ENCODE data around the gene CDH22.

CDH22 gene

DNA sequence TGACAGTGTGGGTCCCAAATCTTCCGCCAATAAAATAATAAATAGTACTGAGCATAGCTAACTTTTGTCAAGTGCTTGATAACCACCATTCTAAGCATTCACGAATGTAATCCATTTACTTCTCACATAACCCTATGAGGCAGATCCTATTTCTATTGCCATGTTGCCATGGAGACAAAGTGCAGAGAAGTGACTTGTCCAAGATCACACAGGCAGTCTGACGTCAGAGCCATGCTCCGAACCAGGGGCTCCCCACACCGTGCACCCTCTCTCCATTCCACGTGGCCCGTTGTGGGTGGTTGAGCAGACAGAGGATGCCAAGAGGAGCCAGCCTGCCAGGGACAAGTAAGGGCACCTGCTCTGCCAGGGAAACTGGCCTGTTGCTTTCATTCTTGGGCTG, 38.9 kb downstream of the CDH22 start:
- Histone ChIP-seq H3K27ac (ENCODE audit: low read length, poor library complexity, severe bottlenecking) (no peak overlapping the region), H4K91ac (ENCODE audit: low read length) (no peak overlapping the region), H2BK5ac (ENCODE audit: low read depth, low read length, poor library complexity, severe bottlenecking) (no peak overlapping the region), H3K18ac (ENCODE audit: low read depth in 1 of 2, low read length in 2 of 2) (no peak overlapping the region), H2AK5ac (ENCODE audit: low read length, severe bottlenecking) (no peak overlapping the region), H3K14ac (ENCODE audit: low read length in 2 of 2) (no peak overlapping the region), H3K9ac (ENCODE audit: low read length) (no peak overlapping the region), H3K36me3 (ENCODE audit: control insufficient read depth in 1 of 2, insufficient read depth in 2 of 2, low read depth in 1 of 2, low read length in 2 of 2) (no peaks in the 10 kb centered on the region), H3K9me3 (ENCODE audit: control insufficient read depth, low read length) (peaks cover 13% of the 10 kb centered on the region), H3K4ac (ENCODE audit: low read depth in 1 of 2, low read length in 2 of 2) (no peak overlapping the region), H3K4me2 (ENCODE audit: low read length, poor library complexity, severe bottlenecking) (no peak overlapping the region), H2BK12ac (ENCODE audit: low read length in 2 of 2) (no peak overlapping the region), H2AFZ (ENCODE audit: low read depth, low read length) (no peak overlapping the region), H2BK15ac (ENCODE audit: low read depth, poor library complexity, severe bottlenecking) (no peak overlapping the region), H3K79me1 (replicated peaks; ENCODE audit: low read length, poor library complexity, severe bottlenecking) (no peaks in the 10 kb centered on the region), H2BK120ac (ENCODE audit: low read depth, low read length) (no peak overlapping the region), H3K4me3 (ENCODE audit: insufficient read depth in 1 of 2, low read depth in 1 of 2, low read length in 2 of 2) (no peak overlapping the region), H3K27me3 (ENCODE audit: control insufficient read depth in 1 of 2, insufficient read depth in 1 of 2, low read length in 2 of 2) (peaks cover 46 to 85% of the 10 kb centered on the region in 2 experiments), H3K23ac (ENCODE audit: low read length in 2 of 2) (no peak overlapping the region), H3K4me1 (ENCODE audit: control insufficient read depth, insufficient read depth, low read depth, low read length) (peaks cover 3% of the 10 kb centered on the region), H4K8ac (ENCODE audit: low read length) (no peak overlapping the region)
- no peak for DNase-seq
- WGBS: 81% methylated on average over 7 of the region's 7 CpGs

GRCh38 chr20:46268662-46269061, 39.6 kb downstream of the CDH22 start:
- Histone ChIP-seq H3K27me3 (ENCODE audit: control insufficient read depth in 1 of 2, insufficient read depth in 1 of 2, low read length in 2 of 2) (peaks cover 46 to 88% of the 10 kb centered on the region in 2 experiments), H2AK5ac (ENCODE audit: low read length, severe bottlenecking) (no peak overlapping the region), H3K14ac (ENCODE audit: low read length in 2 of 2) (no peak overlapping the region), H3K9me3 (ENCODE audit: control insufficient read depth, low read length) (peaks cover 13% of the 10 kb centered on the region), H3K36me3 (ENCODE audit: control insufficient read depth in 1 of 2, insufficient read depth in 2 of 2, low read depth in 1 of 2, low read length in 2 of 2) (no peaks in the 10 kb centered on the region), H3K4me2 (ENCODE audit: low read length, poor library complexity, severe bottlenecking) (no peak overlapping the region), H2AFZ (ENCODE audit: low read depth, low read length) (no peak overlapping the region), H3K27ac (ENCODE audit: low read length, poor library complexity, severe bottlenecking) (no peak overlapping the region), H3K18ac (ENCODE audit: low read depth in 1 of 2, low read length in 2 of 2) (no peak overlapping the region), H3K79me1 (replicated peaks; ENCODE audit: low read length, poor library complexity, severe bottlenecking) (no peaks in the 10 kb centered on the region), H3K4ac (ENCODE audit: low read depth in 1 of 2, low read length in 2 of 2) (no peak overlapping the region), H4K91ac (ENCODE audit: low read length) (no peak overlapping the region), H4K8ac (ENCODE audit: low read length) (no peak overlapping the region), H3K23ac (ENCODE audit: low read length in 2 of 2) (no peak overlapping the region), H2BK15ac (ENCODE audit: low read depth, poor library complexity, severe bottlenecking) (no peak overlapping the region), H3K4me1 (ENCODE audit: control insufficient read depth, insufficient read depth, low read depth, low read length) (peaks cover 3% of the 10 kb centered on the region), H2BK12ac (ENCODE audit: low read length in 2 of 2) (no peak overlapping the region), H3K4me3 (ENCODE audit: insufficient read depth in 1 of 2, low read depth in 1 of 2, low read length in 2 of 2) (no peak overlapping the region), H3K9ac (ENCODE audit: low read length) (no peak overlapping the region), H2BK120ac (ENCODE audit: low read depth, low read length) (no peak overlapping the region), H2BK5ac (ENCODE audit: low read depth, low read length, poor library complexity, severe bottlenecking) (no peak overlapping the region)
- DNase-seq: no peak
- 77% methylated on average over 1 of the region's 3 CpGs for WGBS

- Histone ChIP-seq H2AFZ (ENCODE audit: low read depth, low read length) (no peak overlapping the region), H2BK15ac (ENCODE audit: low read depth, poor library complexity, severe bottlenecking) (no peak overlapping the region), H3K4me3 (ENCODE audit: insufficient read depth in 1 of 2, low read depth in 1 of 2, low read length in 2 of 2) (no peak overlapping the region), H4K91ac (ENCODE audit: low read length) (no peak overlapping the region), H3K9ac (ENCODE audit: low read length) (no peak overlapping the region), H3K27ac (ENCODE audit: low read length, poor library complexity, severe bottlenecking) (no peak overlapping the region), H3K79me1 (replicated peaks; ENCODE audit: low read length, poor library complexity, severe bottlenecking) (no peaks in the 10 kb centered on the region), H3K14ac (ENCODE audit: low read length in 2 of 2) (no peak overlapping the region), H2AK5ac (ENCODE audit: low read length, severe bottlenecking) (no peak overlapping the region), H4K8ac (ENCODE audit: low read length) (no peak overlapping the region), H2BK120ac (ENCODE audit: low read depth, low read length) (no peak overlapping the region), H3K27me3 (ENCODE audit: control insufficient read depth in 1 of 2, insufficient read depth in 1 of 2, low read length in 2 of 2) (peaks cover 48 to 90% of the 10 kb centered on the region in 2 experiments), H3K23ac (ENCODE audit: low read length in 2 of 2) (no peak overlapping the region), H3K4ac (ENCODE audit: low read depth in 1 of 2, low read length in 2 of 2) (no peak overlapping the region), H3K4me1 (ENCODE audit: control insufficient read depth, insufficient read depth, low read depth, low read length) (peaks cover 3% of the 10 kb centered on the region), H3K4me2 (ENCODE audit: low read length, poor library complexity, severe bottlenecking) (no peak overlapping the region), H3K36me3 (ENCODE audit: control insufficient read depth in 1 of 2, insufficient read depth in 2 of 2, low read depth in 1 of 2, low read length in 2 of 2) (no peaks in the 10 kb centered on the region), H2BK5ac (ENCODE audit: low read depth, low read length, poor library complexity, severe bottlenecking) (no peak overlapping the region), H2BK12ac (ENCODE audit: low read length in 2 of 2) (no peak overlapping the region), H3K18ac (ENCODE audit: low read depth in 1 of 2, low read length in 2 of 2) (no peak overlapping the region), H3K9me3 (ENCODE audit: control insufficient read depth, low read length) (peaks cover 13% of the 10 kb centered on the region)
- 28% methylated on average over 17 of the region's 19 CpGs for WGBS
- DNase-seq: no peak
Observed at GRCh38 chr20:46268131-46268614, 40.1 kb downstream of the CDH22 start.

GRCh38 chr20:46267108-46268105, 40.9 kb downstream of the CDH22 start:
- H2BK120ac ChIP-seq (ENCODE audit: low read depth, low read length): no peak overlapping the region
- H2AK5ac ChIP-seq (ENCODE audit: low read length, severe bottlenecking): no peak overlapping the region
- no peak overlapping the region for H3K27ac ChIP-seq (ENCODE audit: low read length, poor library complexity, severe bottlenecking)
- H3K4ac ChIP-seq (ENCODE audit: low read depth in 1 of 2, low read length in 2 of 2): no peak overlapping the region
- H2AFZ ChIP-seq (ENCODE audit: low read depth, low read length): no peak overlapping the region
- no peak overlapping the region for H3K23ac ChIP-seq (ENCODE audit: low read length in 2 of 2)
- H3K9me3 ChIP-seq (ENCODE audit: control insufficient read depth, low read length): peaks cover 11% of the 10 kb centered on the region
- peaks cover 3% of the 10 kb centered on the region for H3K4me1 ChIP-seq (ENCODE audit: control insufficient read depth, insufficient read depth, low read depth, low read length)
- H3K9ac ChIP-seq (ENCODE audit: low read length): no peak overlapping the region
- H4K8ac ChIP-seq (ENCODE audit: low read length): no peak overlapping the region
- no peak for DNase-seq
- H3K4me3 ChIP-seq (ENCODE audit: insufficient read depth in 1 of 2, low read depth in 1 of 2, low read length in 2 of 2): no peak overlapping the region
- H2BK15ac ChIP-seq (ENCODE audit: low read depth, poor library complexity, severe bottlenecking): no peak overlapping the region
- no peaks in the 10 kb centered on the region for H3K79me1 ChIP-seq (replicated peaks; ENCODE audit: low read length, poor library complexity, severe bottlenecking)
- H3K4me2 ChIP-seq (ENCODE audit: low read length, poor library complexity, severe bottlenecking): no peak overlapping the region
- peaks cover 53 to 96% of the 10 kb centered on the region in 2 experiments for H3K27me3 ChIP-seq (ENCODE audit: control insufficient read depth in 1 of 2, insufficient read depth in 1 of 2, low read length in 2 of 2)
- H3K36me3 ChIP-seq (ENCODE audit: control insufficient read depth in 1 of 2, insufficient read depth in 2 of 2, low read depth in 1 of 2, low read length in 2 of 2): no peaks in the 10 kb centered on the region
- H3K14ac ChIP-seq (ENCODE audit: low read length in 2 of 2): no peak overlapping the region
- no peak overlapping the region for H2BK5ac ChIP-seq (ENCODE audit: low read depth, low read length, poor library complexity, severe bottlenecking)
- 66% methylated on average over 11 of the region's 11 CpGs for WGBS
- no peak overlapping the region for H3K18ac ChIP-seq (ENCODE audit: low read depth in 1 of 2, low read length in 2 of 2)
- H2BK12ac ChIP-seq (ENCODE audit: low read length in 2 of 2): no peak overlapping the region
- no peak overlapping the region for H4K91ac ChIP-seq (ENCODE audit: low read length)
